HCT116 (cell line): ENCODE data around the gene FAM120A. TPM values are rescaled to one million over a fixed set of nuclear protein-coding genes. Genes with fewer than 3 reads are reported as not detected.

Experiments used
- ATAC-seq: fragments of 200-7000 bp; cut with Tn5 transposase; 2 replicates; pipeline ENCODE4 v1.9.1; 2020; ENCODE audit warnings: mild to moderate bottlenecking, moderate library complexity
- BruUV-seq: library from RNA; stranded (reverse); fragments of 400-500 nt; replicated peaks from 2 replicates; lab custom pipeline; 2021; lab: Mats Ljungman, UMichigan
- CTCF ChIA-PET: fragments of 300-600 bp; sonication (Branson Sonifier 250); formaldehyde crosslinking; loops from one replicate; lab custom pipeline; 2021; ENCODE audit warnings: antibody characterized with exemption; lab: Charles Lee
- POLR2A ChIA-PET: fragments of 300-600, 350-600 bp; sonication (Branson Sonifier 250); formaldehyde crosslinking; loops from one replicate; lab custom pipeline; 2021; ENCODE audit warnings: antibody characterized with exemption; lab: Charles Lee
- RAD21 ChIA-PET, 2 experiments: fragments of 300-600 bp; sonication (Branson Sonifier 250); formaldehyde crosslinking; loops; one replicate each; lab custom pipeline; 2023; ENCODE audit warnings: low total read pairs in 2 of 2; ENCODE audit not compliant: uncharacterized antibody in 2 of 2, unreplicated experiment in 2 of 2, low non-redundant PET in 1 of 2; lab: Charles Lee
- DNase-seq: peaks from one replicate; pipeline ENCODE4 v3.0.0-alpha.2; 2010; ENCODE audit warnings: low read depth, low spot score
- H2AFZ ChIP-seq: fragments of 200-600 bp; shearing (Covaris generic), sonication (generic); 2 replicates; pipeline ENCODE4 v1.6.1; 2017; ENCODE audit warnings: low read depth, mixed run types, mixed read lengths, antibody characterized with exemption, low read length; ENCODE audit not compliant: poor library complexity, severe bottlenecking
- H3K27ac ChIP-seq: 2 replicates; pipeline ENCODE4 v1.5.1; 2012; ENCODE audit warnings: low read depth, low read length
- H3K27me3 ChIP-seq: fragments of 200-600 bp; sonication (generic); 2 replicates; pipeline ENCODE4 v1.6.1; 2016; ENCODE audit warnings: mixed run types, low read length, mixed read lengths; ENCODE audit not compliant: insufficient read depth
- H3K36me3 ChIP-seq, 2 experiments: fragments of 200-500 bp in 1 of 2; fragments of 200-600 bp in 1 of 2; sonication (Bioruptor generic) in 1 of 2; sonication (generic) in 1 of 2; 2 replicates each; pipeline versions ENCODE4 v1.5.1 to v1.6.1; 2014 to 2016; ENCODE audit warnings: low read length in 2 of 2, inconsistent platforms in 1 of 2, mixed read lengths in 1 of 2, mixed run types in 1 of 2; ENCODE audit not compliant: insufficient read depth in 2 of 2, control insufficient read depth in 1 of 2
- H3K4me1 ChIP-seq, 2 experiments: fragments of 200-600 bp in 1 of 2; sonication (generic) in 1 of 2; 2 replicates each; pipeline versions ENCODE4 v1.5.1 to v1.6.1; 2012 to 2017; ENCODE audit warnings: low read length in 2 of 2, inconsistent platforms in 1 of 2, mild to moderate bottlenecking in 1 of 2, mixed read lengths in 1 of 2, mixed run types in 1 of 2, moderate library complexity in 1 of 2; ENCODE audit not compliant: insufficient read depth in 2 of 2, control insufficient read depth in 1 of 2
- H3K4me2 ChIP-seq: fragments of 200-600 bp; sonication (generic); 2 replicates; pipeline ENCODE4 v1.6.1; 2017; ENCODE audit warnings: mixed run types, low read length, mixed read lengths
- H3K4me3 ChIP-seq, 2 experiments: fragments of 200-600 bp in 1 of 2; sonication (generic) in 1 of 2; replicated peaks in 1 of 2; 2 replicates each; pipeline ENCODE4 v1.5.1; 2011 to 2016; ENCODE audit warnings: low read length in 2 of 2, control low read depth in 1 of 2, low read depth in 1 of 2, mild to moderate bottlenecking in 1 of 2, mixed read lengths in 1 of 2, mixed run types in 1 of 2
- H3K79me2 ChIP-seq: fragments of 200-600 bp; sonication (generic); 2 replicates; pipeline ENCODE4 v1.6.1; 2017; ENCODE audit warnings: mild to moderate bottlenecking, mixed run types, low read length, moderate library complexity, mixed read lengths; ENCODE audit not compliant: insufficient read depth
- H3K9ac ChIP-seq: fragments of 200-600 bp; sonication (generic); 2 replicates; pipeline ENCODE4 v1.6.1; 2016; ENCODE audit warnings: low read length, mixed read lengths
- H3K9me2 ChIP-seq: fragments of 200-600 bp; sonication (generic), shearing (Covaris generic); 2 replicates; pipeline ENCODE4 v1.6.1; 2017; ENCODE audit warnings: mixed run types, mild to moderate bottlenecking, moderate library complexity; ENCODE audit not compliant: insufficient read depth
- H3K9me3 ChIP-seq, 2 experiments: fragments of 200-500 bp in 1 of 2; fragments of 200-600 bp in 1 of 2; sonication (Bioruptor generic) in 1 of 2; sonication (generic) in 1 of 2; 2 replicates each; pipeline ENCODE4 v1.6.1; 2014 to 2017; ENCODE audit warnings: low read length in 2 of 2, mixed read lengths in 2 of 2, inconsistent platforms in 1 of 2, low read depth in 1 of 2, mild to moderate bottlenecking in 1 of 2, mixed run types in 1 of 2, moderate library complexity in 1 of 2; ENCODE audit not compliant: control insufficient read depth in 1 of 2, insufficient read depth in 1 of 2
- H4K20me1 ChIP-seq: fragments of 200-600 bp; sonication (generic), shearing (Covaris generic); 2 replicates; pipeline ENCODE4 v1.6.1; 2017; ENCODE audit warnings: mixed run types, mild to moderate bottlenecking, moderate library complexity; ENCODE audit not compliant: insufficient read depth
- CBX3 ChIP-seq: IDR thresholded peaks from 2 replicates; pipeline ENCODE4 v1.6.1; 2012; ENCODE audit warnings: low read depth
- CEBPB ChIP-seq: IDR thresholded peaks from 2 replicates; pipeline ENCODE4 v1.6.1; 2012; ENCODE audit warnings: low read depth
- CTCF ChIP-seq, 3 experiments: fragments of 200-600 bp in 1 of 3; sonication (generic) in 1 of 3; IDR thresholded peaks in 2 of 3; conservative IDR thresholded peaks in 1 of 3; 2 replicates each; pipeline ENCODE4 v1.5.1; 2012 to 2017; ENCODE audit warnings: low read depth in 2 of 3, low read length in 2 of 3, antibody characterized with exemption in 1 of 3, borderline replicate concordance in 1 of 3, control low read depth in 1 of 3, mild to moderate bottlenecking in 1 of 3, mixed read lengths in 1 of 3, mixed run types in 1 of 3, moderate library complexity in 1 of 3; ENCODE audit not compliant: insufficient read depth in 1 of 3
- EGR1 ChIP-seq: IDR thresholded peaks from 2 replicates; pipeline ENCODE4 v1.6.1; 2012; ENCODE audit warnings: low read depth
- EZH2 ChIP-seq: fragments of 200-600 bp; sonication (generic); IDR thresholded peaks from 2 replicates; pipeline ENCODE4 v1.6.1; 2017; ENCODE audit warnings: antibody characterized with exemption, mixed run types
- POLR2AphosphoS5 ChIP-seq: IDR thresholded peaks from 2 replicates; pipeline ENCODE4 v1.6.1; 2011; ENCODE audit warnings: mild to moderate bottlenecking, low read depth, low read length, moderate library complexity
- SIN3A ChIP-seq: IDR thresholded peaks from 2 replicates; pipeline ENCODE4 v1.6.1; 2012; ENCODE audit warnings: low read depth
- ZBTB33 ChIP-seq: IDR thresholded peaks from 2 replicates; pipeline ENCODE4 v1.6.1; 2011; ENCODE audit warnings: mild to moderate bottlenecking, low read length, moderate library complexity; ENCODE audit not compliant: insufficient replicate concordance; ENCODE audit errors: extremely low read depth
- ZFX ChIP-seq: fragments of 450-650 bp; IDR thresholded peaks from 2 replicates; pipeline ENCODE4 v1.6.1; 2017
- intact Hi-C: fragments of 100-400 bp; cut with micrococcal nuclease; formaldehyde crosslinking; loops from 2 replicates; pipeline ENCODE4 v1.10.0; 2022
- total RNA-seq: library from RNA; stranded (reverse); gene quantifications from one replicate; pipeline ENCODE4 v1.2.1, GENCODE V29; 2021; ENCODE audit not compliant: unreplicated experiment

FAM120A gene
- total RNA-seq, 1 experiment from 2014 or later: 122 TPM

- TF ChIP-seq CTCF (IDR thresholded peaks at IDR 0.05 in 2 of 3, conservative IDR thresholded peaks at IDR 0.05 in 1 of 3; ENCODE audit: borderline replicate concordance in 1 of 3, insufficient read depth in 1 of 3, low read depth in 2 of 3, low read length in 2 of 3): no peak
- TF ChIP-seq CEBPB: no peak
- TF ChIP-seq, all 23 proteins: peak for 0
Observed at GRCh38 chr9:93589688-93590087, 138.2 kb downstream of the FAM120A start (continued).

GRCh38 chr9:93590609-93591234 is 139.2 kb downstream of the FAM120A start:
- RAD21 ChIA-PET: no interaction called here
- DNase-seq: no peak
- Histone ChIP-seq H3K9ac (no peak overlapping the region), H3K27me3 (no peaks in the 10 kb centered on the region), H3K4me3 (no peak overlapping the region), H3K27ac (no peak overlapping the region), H3K9me2 (no peaks in the 10 kb centered on the region), H3K4me1 (peaks cover 6 to 13% of the 10 kb centered on the region in 2 experiments; a peak in 2 of 4 replicates), H4K20me1 (no peaks in the 10 kb centered on the region), H3K79me2 (peaks cover 29% of the 10 kb centered on the region; the same call in 1 of the 2 replicates), H3K36me3 (no peaks in the 10 kb centered on the region), H3K4me2 (no peak overlapping the region), H2AFZ (no peak overlapping the region), H3K9me3 (no peaks in the 10 kb centered on the region)
- TF ChIP-seq EZH2 (no peak), EGR1 (no peak), SIN3A (no peak), ZFX (no peak), ZBTB33 (no peak), POLR2AphosphoS5 (no peak), CBX3 (no peak)
- no TSS peak for BruUV-seq
- intact Hi-C loops: no loop called here
- POLR2A ChIA-PET: no interaction called here
- CTCF ChIA-PET: no interaction called here
- ATAC-seq: no peak
